GM19239 (cell line): Measurements from ENCODE around the gene ECE1.

Experiments
- DNase-seq: peaks from one replicate; pipeline ENCODE4 v3.0.0; 2011; ENCODE audit warnings: low spot score; ENCODE audit not compliant: insufficient read length
- FAIRE-seq: peaks from 2 replicates; lab custom pipeline; 2011; peaks lifted over from hg19 to GRCh38; lab: Jason Lieb, UNC

ECE1 gene

GRCh38 chr1:21325731-21326387 is 35.6 kb upstream of the ECE1 start:
- FAIRE-seq = no peak
- DNase-seq = no peak

GRCh38 chr1:21325231-21325718 is 35.0 kb upstream of the ECE1 start:
- DNase-seq = no peak

GRCh38 chr1:21324368-21325141 is 34.3 kb upstream of the ECE1 start:
- peak; percentile 14 for FAIRE-seq
- DNase-seq = no peak

More at GRCh38 chr1:21325231-21325718, 35.0 kb upstream of the ECE1 start:
- no peak for FAIRE-seq

- FAIRE-seq (no peak), DNase-seq (no peak)
Observed at GRCh38 chr1:21323091-21323490, 32.8 kb upstream of the ECE1 start.

- FAIRE-seq (no peak), DNase-seq (no peak)
Observed at GRCh38 chr1:21322681-21323016, 32.4 kb upstream of the ECE1 start.

- FAIRE-seq (no peak), DNase-seq (no peak)
Observed at GRCh38 chr1:21321963-21322680, 31.9 kb upstream of the ECE1 start.

GRCh38 chr1:21320410-21321108 is 30.3 kb upstream of the ECE1 start:
- DNase-seq = no peak
- FAIRE-seq = no peak

- DNase-seq (no peak), FAIRE-seq (no peak)
Observed at GRCh38 chr1:21319447-21320407, 29.5 kb upstream of the ECE1 start.

- FAIRE-seq (no peak), DNase-seq (no peak)
Observed at GRCh38 chr1:21318714-21319159, 28.5 kb upstream of the ECE1 start.

- FAIRE-seq = no peak
Observed at GRCh38 chr1:21318057-21318713, 27.9 kb upstream of the ECE1 start.

GRCh38 chr1:21317690-21318043 is 27.4 kb upstream of the ECE1 start:
- FAIRE-seq = no peak
- DNase-seq = no peak

More at GRCh38 chr1:21318057-21318713, 27.9 kb upstream of the ECE1 start:
- DNase-seq = no peak

- FAIRE-seq (no peak), DNase-seq (no peak)
Observed at GRCh38 chr1:21317035-21317689, 26.9 kb upstream of the ECE1 start.

GRCh38 chr1:21314743-21315396 is 24.6 kb upstream of the ECE1 start:
- no peak for FAIRE-seq
- no peak for DNase-seq

GRCh38 chr1:21313886-21314721 is 23.8 kb upstream of the ECE1 start:
- no peak for FAIRE-seq
- DNase-seq = no peak

- DNase-seq (no peak), FAIRE-seq (no peak)
Observed at GRCh38 chr1:21313203-21313885, 23.1 kb upstream of the ECE1 start.

- no peak for DNase-seq
- FAIRE-seq = no peak
Observed at GRCh38 chr1:21312407-21312992, 22.2 kb upstream of the ECE1 start.
